ENCODE measurements around the gene GNRH2.

GNRH2 gene

DNA sequence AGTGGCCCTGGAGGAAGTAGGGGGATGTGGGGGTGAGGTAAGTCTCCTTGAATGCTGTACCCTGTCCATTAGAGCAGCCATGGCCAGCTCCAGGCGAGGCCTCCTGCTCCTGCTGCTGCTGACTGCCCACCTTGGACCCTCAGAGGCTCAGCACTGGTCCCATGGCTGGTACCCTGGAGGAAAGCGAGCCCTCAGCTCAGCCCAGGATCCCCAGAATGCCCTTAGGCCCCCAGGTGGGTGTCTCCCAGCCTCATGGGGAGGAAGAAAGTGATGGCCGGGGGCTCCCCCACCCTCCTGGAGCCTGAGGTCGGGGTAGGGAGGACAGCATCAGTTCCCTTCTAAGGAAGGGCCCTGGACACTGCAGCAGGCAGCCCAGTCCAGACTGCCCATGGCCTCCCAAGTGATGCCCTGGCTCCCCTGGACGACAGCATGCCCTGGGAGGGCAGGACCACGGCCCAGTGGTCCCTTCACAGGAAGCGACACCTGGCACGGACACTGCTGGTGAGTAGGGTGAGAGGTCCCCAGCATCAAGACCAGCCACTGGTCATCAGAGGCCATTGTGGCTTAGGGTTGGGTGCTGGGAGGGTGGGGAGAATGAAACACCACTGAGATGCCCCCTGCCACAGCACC is 1.0 kb downstream of the GNRH2 start:
- no peaks in the 10 kb centered on the region for H3K27me3 ChIP-seq (ENCODE audit: insufficient read depth, low read depth, severe bottlenecking)
- H3K9me3 ChIP-seq (ENCODE audit: severe bottlenecking) = no peaks in the 10 kb centered on the region
- DNase-seq = no peak
- no peak overlapping the region for H3K27ac ChIP-seq
- TF ChIP-seq, protein P1, sequence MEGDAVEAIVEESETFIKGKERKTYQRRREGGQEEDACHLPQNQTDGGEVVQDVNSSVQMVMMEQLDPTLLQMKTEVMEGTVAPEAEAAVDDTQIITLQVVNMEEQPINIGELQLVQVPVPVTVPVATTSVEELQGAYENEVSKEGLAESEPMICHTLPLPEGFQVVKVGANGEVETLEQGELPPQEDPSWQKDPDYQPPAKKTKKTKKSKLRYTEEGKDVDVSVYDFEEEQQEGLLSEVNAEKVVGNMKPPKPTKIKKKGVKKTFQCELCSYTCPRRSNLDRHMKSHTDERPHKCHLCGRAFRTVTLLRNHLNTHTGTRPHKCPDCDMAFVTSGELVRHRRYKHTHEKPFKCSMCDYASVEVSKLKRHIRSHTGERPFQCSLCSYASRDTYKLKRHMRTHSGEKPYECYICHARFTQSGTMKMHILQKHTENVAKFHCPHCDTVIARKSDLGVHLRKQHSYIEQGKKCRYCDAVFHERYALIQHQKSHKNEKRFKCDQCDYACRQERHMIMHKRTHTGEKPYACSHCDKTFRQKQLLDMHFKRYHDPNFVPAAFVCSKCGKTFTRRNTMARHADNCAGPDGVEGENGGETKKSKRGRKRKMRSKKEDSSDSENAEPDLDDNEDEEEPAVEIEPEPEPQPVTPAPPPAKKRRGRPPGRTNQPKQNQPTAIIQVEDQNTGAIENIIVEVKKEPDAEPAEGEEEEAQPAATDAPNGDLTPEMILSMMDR (IDR thresholded peaks at IDR 0.05; ENCODE audit: low read depth, low read length) = no peak
- H3K36me3 ChIP-seq = peaks cover 44% of the 10 kb centered on the region
- H3K4me3 ChIP-seq (ENCODE audit: low read depth, low read length) = no peak overlapping the region

DNA sequence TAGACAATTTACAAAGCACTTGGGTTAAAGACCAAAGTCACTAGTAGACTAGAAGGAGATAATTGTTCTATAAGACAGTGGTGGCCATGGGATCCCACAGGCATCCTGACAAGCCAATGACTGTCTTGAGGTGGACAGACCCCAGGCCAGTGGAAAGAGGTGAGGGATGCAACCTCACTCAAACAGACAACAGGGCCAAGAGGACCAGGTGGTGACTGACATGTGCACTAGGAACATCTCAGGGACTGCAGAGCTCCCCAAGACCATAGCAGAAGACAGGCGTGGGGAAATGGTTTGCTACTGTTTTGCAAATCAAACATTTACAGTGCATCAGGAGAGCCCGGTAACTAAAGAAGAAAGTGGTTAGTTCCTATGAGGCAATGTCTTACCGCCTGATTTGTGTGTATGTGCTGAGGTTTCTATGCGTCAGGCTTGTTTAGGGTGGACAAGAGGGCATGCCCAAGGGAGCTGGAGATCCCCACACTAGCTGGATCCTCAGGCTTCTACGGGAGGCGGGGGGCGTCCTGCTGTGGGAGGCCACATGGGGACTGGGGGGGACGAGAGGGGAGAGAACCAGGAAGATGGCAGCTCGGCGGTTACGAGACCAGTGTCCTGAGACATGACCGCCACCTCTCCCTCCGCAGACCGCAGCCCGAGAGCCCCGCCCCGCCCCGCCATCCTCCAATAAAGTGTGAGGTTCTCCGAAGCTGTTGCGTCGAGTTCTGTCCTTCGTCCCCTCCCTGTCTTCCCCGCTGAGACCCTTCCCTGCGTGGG is 1.8 kb downstream of the GNRH2 start:
- H3K27me3 ChIP-seq (ENCODE audit: insufficient read depth, low read depth, severe bottlenecking) = no peaks in the 10 kb centered on the region

DNA sequence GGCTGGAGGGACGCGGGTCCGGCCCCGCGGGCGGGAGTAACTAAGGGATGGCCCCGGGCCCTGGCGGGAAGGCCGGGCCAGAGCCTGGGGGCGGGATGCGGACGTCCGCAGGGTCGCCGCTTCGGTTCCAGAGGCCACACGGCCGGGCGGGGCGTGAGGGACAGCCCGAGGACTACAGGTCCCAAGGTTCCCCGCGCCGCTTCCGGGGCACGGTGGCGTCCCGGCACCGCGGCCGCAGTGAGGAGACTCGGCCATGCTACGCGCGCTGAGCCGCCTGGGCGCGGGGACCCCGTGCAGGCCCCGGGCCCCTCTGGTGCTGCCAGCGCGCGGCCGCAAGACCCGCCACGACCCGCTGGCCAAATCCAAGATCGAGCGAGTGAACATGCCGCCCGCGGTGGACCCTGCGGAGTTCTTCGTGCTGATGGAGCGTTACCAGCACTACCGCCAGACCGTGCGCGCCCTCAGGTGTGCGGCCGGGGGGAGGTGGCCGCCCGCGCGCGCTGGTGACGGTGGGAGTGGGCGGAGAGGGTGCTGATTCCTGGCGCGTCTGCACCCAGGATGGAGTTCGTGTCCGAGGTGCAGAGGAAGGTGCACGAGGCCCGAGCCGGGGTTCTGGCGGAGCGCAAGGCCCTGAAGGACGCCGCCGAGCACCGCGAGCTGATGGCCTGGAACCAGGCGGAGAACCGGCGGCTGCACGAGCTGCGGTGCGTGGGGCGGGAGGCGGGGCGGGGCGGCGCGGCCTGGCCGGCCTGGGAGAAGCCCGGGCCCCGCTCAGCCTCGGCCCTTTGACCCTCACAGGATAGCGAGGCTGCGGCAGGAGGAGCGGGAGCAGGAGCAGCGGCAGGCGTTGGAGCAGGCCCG is 2.6 kb downstream of the GNRH2 start, which contains the start of gene MRPS26:
TSS of gene MRPS26 (plus strand) at position 237 of the 861 bp plus-strand sequence. CDS start at position 254, 17 bp downstream.
- peak within 1 kb of the TSS; percentile 73 for H3K4me3 ChIP-seq (ENCODE audit: low read depth, low read length)
- no peaks in the 10 kb centered on the region for H3K27me3 ChIP-seq (ENCODE audit: insufficient read depth, low read depth, severe bottlenecking)
- DNase-seq = peak; percentile 92
- no peaks in the 10 kb centered on the region for H3K9me3 ChIP-seq (ENCODE audit: severe bottlenecking)
- H3K36me3 ChIP-seq = peaks cover 39% of the 10 kb centered on the region
- peak within 1 kb of the TSS; percentile 89 for H3K27ac ChIP-seq
- TF ChIP-seq, protein P1 (IDR thresholded peaks at IDR 0.05; ENCODE audit: low read depth, low read length) = 0 out of 2 replicates have a peak, but pooled peaks have one; percentile 2

More for the DNA sequence above, 1.8 kb downstream of the GNRH2 start:
- Histone ChIP-seq H3K27ac (peak overlapping the region; percentile 89), H3K9me3 (ENCODE audit: severe bottlenecking) (no peaks in the 10 kb centered on the region), H3K36me3 (peaks cover 44% of the 10 kb centered on the region), H3K4me3 (ENCODE audit: low read depth, low read length) (peak overlapping the region; percentile 73)
- DNase-seq = peak; percentile 89
- TF ChIP-seq, protein P1 (IDR thresholded peaks at IDR 0.05; ENCODE audit: low read depth, low read length) = no peak

DNA sequence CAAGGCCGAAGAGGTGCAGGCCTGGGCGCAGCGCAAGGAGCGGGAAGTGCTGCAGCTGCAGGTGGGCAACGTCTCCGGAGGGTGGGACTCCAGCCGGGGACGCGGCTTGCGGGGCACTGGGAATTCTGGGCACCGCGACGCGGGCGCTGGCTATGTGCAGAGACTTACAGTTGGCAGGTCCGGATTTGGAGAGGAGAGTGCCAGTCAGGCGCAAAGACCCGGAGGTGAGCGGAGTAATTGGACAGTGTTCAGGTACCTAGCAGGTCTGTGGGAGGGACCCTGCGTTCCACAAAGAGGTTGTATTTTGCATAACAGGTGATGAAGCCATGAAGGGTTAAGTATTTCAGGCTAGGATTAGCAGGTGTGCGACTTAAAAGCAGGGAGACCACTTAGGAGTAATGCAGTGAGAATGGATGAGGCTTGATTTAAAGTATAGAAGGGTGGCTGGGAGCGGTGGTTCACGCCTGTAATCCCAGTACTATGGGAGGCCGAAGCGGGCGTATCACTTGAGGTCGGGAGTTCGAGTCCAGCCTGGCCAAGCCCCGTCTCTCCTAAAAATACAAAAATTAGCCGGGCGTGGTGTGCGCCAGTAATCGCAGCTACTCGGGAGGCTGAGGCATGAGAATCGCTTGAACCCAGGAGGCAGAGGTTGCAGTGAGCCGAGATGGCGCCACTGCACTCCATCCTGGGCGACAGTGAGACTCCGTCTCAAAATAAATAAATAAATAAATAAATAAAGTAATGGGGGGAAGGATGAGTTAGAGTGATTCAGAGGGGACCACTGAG is 3.4 kb downstream of the GNRH2 start:
- Histone ChIP-seq H3K36me3 (peaks cover 39% of the 10 kb centered on the region), H3K27ac (peak overlapping the region; percentile 89), H3K27me3 (ENCODE audit: insufficient read depth, low read depth, severe bottlenecking) (no peaks in the 10 kb centered on the region), H3K4me3 (ENCODE audit: low read depth, low read length) (peak overlapping the region; percentile 73), H3K9me3 (ENCODE audit: severe bottlenecking) (no peaks in the 10 kb centered on the region)
- TF ChIP-seq, protein P1 (IDR thresholded peaks at IDR 0.05; ENCODE audit: low read depth, low read length) = no peak
- peak; percentile 27 for DNase-seq
